Body of pancreas (tissue), 4 donors: ENCODE results near the gene GPR137. TPM values are rescaled to one million over a fixed set of nuclear protein-coding genes. Genes with fewer than 3 reads are reported as not detected.

ENCODE experiments used
- ATAC-seq: fragments of 150-250 bp; one replicate; pipeline ENCODE4 v1.9.1; 2016
- DNase-seq, 4 donors: peaks; one replicate each; pipeline ENCODE4 v3.0.0-alpha.2; 2019
- H3K27ac ChIP-seq, 4 donors: fragments of 200-600 bp; sonication (generic); 1 replicate in 3 of 4; 2 replicates in 1 of 4; pipeline versions ENCODE4 v1.5.1 to v1.6.1; 2016 to 2019; ENCODE audit warnings: mild to moderate bottlenecking in 1 of 4, mixed read lengths in 1 of 4, moderate library complexity in 1 of 4
- H3K27me3 ChIP-seq, 2 donors: fragments of 200-600 bp; sonication (generic); one replicate each; pipeline ENCODE4 v1.6.0; 2016; ENCODE audit warnings: mild to moderate bottlenecking in 1 of 2
- H3K36me3 ChIP-seq, 2 donors: fragments of 200-600 bp; sonication (generic); replicated peaks in 1 of 2; 2 replicates each; pipeline ENCODE4 v1.5.1; 2016; ENCODE audit warnings: low read depth in 2 of 2; ENCODE audit not compliant: insufficient read depth in 1 of 2
- H3K4me1 ChIP-seq: fragments of 200-600 bp; sonication (generic); one replicate; pipeline ENCODE4 v1.6.0; 2016
- H3K4me3 ChIP-seq, 2 donors: fragments of 200-600 bp; sonication (generic); 1 replicate in 1 of 2; 2 replicates in 1 of 2; pipeline ENCODE4 v1.5.1; 2016 to 2019
- H3K9me3 ChIP-seq, 3 donors: fragments of 200-600 bp; sonication (generic); 1 replicate in 2 of 3; 2 replicates in 1 of 3; pipeline ENCODE4 v1.5.1; 2016
- POLR2A ChIP-seq, 3 donors: fragments of 450-650 bp; IDR thresholded peaks; one replicate each; pipeline ENCODE4 v1.6.1; 2016; ENCODE audit warnings: antibody characterized with exemption in 3 of 3, mild to moderate bottlenecking in 2 of 3
- WGBS, 2 donors: methylation state at CpG; one replicate each; pipeline ENCODE4 v1.1.5; 2017; 5-methylcytosine and 5-hydroxymethylcytosine counted together
- intact Hi-C: fragments of 100-400 bp; cut with DNase I; formaldehyde crosslinking; loops from one replicate; pipeline ENCODE4 v1.15.1; 2023
- total RNA-seq, 2 donors: library from RNA; depleted of rRNA; stranded (reverse); fragments of >200 nt; gene quantifications; one replicate each; pipeline ENCODE4 v1.1.0, GENCODE V29; 2016
- TF ChIP-seq, protein P1 (sequence below), 7 experiments: fragments of 450-650 bp in 4 of 7; fragments of 200-600 bp in 3 of 7; sonication (generic) in 3 of 7; IDR thresholded peaks; one replicate each; pipeline ENCODE4 v1.5.1; 2016 to 2019; ENCODE audit warnings: antibody characterized with exemption in 7 of 7

Gene GPR137
- total RNA-seq, 2 donors from 2014 or later: 4.4 to 19.4 TPM

- intact Hi-C loops: no loop called here
- no peak for ATAC-seq
- Histone ChIP-seq H3K27ac (no peak overlapping the region), H3K9me3 (no peaks in the 10 kb centered on the region), H3K4me1 (peaks cover 53% of the 10 kb centered on the region), H3K4me3 (no peak overlapping the region), H3K36me3 (no peaks in the 10 kb centered on the region), H3K27me3 (no peaks in the 10 kb centered on the region)
- TF ChIP-seq, protein P1, sequence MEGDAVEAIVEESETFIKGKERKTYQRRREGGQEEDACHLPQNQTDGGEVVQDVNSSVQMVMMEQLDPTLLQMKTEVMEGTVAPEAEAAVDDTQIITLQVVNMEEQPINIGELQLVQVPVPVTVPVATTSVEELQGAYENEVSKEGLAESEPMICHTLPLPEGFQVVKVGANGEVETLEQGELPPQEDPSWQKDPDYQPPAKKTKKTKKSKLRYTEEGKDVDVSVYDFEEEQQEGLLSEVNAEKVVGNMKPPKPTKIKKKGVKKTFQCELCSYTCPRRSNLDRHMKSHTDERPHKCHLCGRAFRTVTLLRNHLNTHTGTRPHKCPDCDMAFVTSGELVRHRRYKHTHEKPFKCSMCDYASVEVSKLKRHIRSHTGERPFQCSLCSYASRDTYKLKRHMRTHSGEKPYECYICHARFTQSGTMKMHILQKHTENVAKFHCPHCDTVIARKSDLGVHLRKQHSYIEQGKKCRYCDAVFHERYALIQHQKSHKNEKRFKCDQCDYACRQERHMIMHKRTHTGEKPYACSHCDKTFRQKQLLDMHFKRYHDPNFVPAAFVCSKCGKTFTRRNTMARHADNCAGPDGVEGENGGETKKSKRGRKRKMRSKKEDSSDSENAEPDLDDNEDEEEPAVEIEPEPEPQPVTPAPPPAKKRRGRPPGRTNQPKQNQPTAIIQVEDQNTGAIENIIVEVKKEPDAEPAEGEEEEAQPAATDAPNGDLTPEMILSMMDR (IDR thresholded peaks at IDR 0.05): no peak
- no peak for TF ChIP-seq POLR2A (IDR thresholded peaks at IDR 0.05)
- no peak for DNase-seq
- WGBS, 2 donors: 78 to 80% methylated on average over 7 of the region's 7 CpGs
Measured at GRCh38 chr11:64248578-64248977, 37.1 kb upstream of the GPR137 start.

DNA sequence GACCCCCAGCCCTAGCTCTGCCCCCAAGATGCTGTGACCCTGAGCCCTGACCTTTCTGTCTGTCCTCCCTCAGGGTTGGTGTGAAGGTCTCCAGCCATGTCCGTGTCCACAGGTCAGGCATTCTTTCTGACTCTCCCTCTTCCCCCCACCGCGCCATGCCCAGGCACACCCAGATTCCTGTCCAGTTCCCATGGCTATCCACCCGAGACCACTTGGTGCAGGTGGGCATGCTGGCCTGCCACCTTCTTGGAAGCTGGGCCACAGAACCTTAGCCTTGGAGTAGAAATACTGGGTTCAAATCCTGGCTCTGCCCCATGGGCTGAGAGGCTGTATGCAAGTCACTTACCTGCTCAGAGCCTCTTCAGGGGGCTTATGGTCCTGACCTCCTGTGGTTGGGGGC is 36.6 kb upstream of the GPR137 start:
- Histone ChIP-seq H3K4me1 (peaks cover 48% of the 10 kb centered on the region), H3K36me3 (no peaks in the 10 kb centered on the region), H3K27ac (no peak overlapping the region), H3K27me3 (no peaks in the 10 kb centered on the region), H3K4me3 (no peak overlapping the region), H3K9me3 (no peaks in the 10 kb centered on the region)
- no peak for DNase-seq
- TF ChIP-seq, protein P1 (IDR thresholded peaks at IDR 0.05): no peak
- WGBS, 2 donors: 81 to 93% methylated on average over 4 of the region's 4 CpGs
- no peak for ATAC-seq
- intact Hi-C loops: no loop called here

DNA sequence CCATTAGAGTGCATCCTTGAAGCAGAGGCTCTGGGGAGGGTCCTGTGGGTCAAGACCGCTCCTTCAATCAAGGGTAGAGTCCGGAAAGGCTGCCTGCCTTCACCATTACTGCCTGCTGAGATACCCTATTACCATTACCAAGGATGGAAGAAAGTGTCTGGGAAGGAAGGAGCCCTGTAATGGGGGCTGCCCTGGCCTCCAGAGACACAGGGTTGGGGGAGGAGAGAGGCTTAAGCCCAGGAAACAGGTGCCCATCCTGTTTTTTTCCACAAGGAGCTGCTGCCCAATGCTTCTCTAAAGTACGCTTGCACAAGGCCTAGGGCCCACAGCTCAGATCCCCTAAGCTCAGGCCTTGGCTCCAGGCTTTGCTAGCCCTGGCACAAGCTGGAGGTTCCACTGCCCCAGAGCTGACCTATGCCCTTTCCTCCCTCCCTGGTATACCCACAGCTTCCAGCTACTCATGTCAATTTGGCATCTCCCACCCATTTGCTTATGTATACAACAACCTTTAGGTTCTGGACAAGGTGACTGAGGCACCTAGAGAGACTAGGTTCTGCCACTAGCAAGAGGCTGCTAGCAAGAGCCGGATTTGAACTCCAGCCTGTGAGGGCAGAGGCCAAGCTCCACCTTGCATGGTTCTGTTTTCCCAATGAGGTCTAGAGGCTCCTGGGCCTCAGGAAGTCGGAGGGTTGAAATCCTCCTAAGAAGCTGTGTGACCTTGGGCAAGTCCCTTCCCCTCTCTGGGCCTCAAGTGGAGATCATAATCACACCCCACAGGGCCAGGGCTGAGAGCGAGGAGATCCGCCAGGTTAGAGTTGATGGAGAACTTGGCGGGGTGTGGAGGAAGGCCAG is 35.9 kb upstream of the GPR137 start:
- no peak overlapping the region for H3K4me3 ChIP-seq
- DNase-seq: no peak
- no peaks in the 10 kb centered on the region for H3K36me3 ChIP-seq
- H3K27me3 ChIP-seq: no peaks in the 10 kb centered on the region
- ATAC-seq: no peak
- H3K4me1 ChIP-seq: peaks cover 41% of the 10 kb centered on the region
- H3K27ac ChIP-seq: no peak overlapping the region
- no peaks in the 10 kb centered on the region for H3K9me3 ChIP-seq
- 85 to 93% methylated on average over 4 to 8 of the region's 8 CpGs for WGBS, 2 donors
- no peak for TF ChIP-seq POLR2A (IDR thresholded peaks at IDR 0.05)
- TF ChIP-seq, protein P1 (IDR thresholded peaks at IDR 0.05): no peak
- intact Hi-C loops: no loop called here

GRCh38 chr11:64250415-64251015 is 35.1 kb upstream of the GPR137 start:
- 26% methylated on average over 13 of the region's 13 CpGs; no CpG with 5 or more reads in 1 of the 2 donors for WGBS, 2 donors
- intact Hi-C loops: no loop called here

More at GRCh38 chr11:64250415-64251015, 35.1 kb upstream of the GPR137 start:
- H3K36me3 ChIP-seq: no peaks in the 10 kb centered on the region
- ATAC-seq (no peak), DNase-seq (no peak)
- H3K9me3 ChIP-seq: no peaks in the 10 kb centered on the region
- H3K27me3 ChIP-seq: no peaks in the 10 kb centered on the region
- H3K4me3 ChIP-seq: no peak overlapping the region
- TF ChIP-seq, protein P1 (IDR thresholded peaks at IDR 0.05): no peak
- TF ChIP-seq POLR2A (IDR thresholded peaks at IDR 0.05): no peak
- H3K4me1 ChIP-seq: peaks cover 35% of the 10 kb centered on the region
- no peak overlapping the region for H3K27ac ChIP-seq
